Stimulated activated naive CD8-positive, alpha-beta T cell treated with anti-CD3 and anti-CD28 coated beads, Interleukin-15, Interleukin-2, amounts not matched to agents 100 ng/mL and 50 ng/mL, for 24 hours (primary cell): ENCODE data around the gene PIWIL4.

Experiments
- H3K27ac Mint-ChIP-seq: one replicate; pipeline ENCODE4 v1.8.0; 2021; ENCODE audit warnings: mild to moderate bottlenecking, mixed read lengths
- H3K27me3 Mint-ChIP-seq: one replicate; pipeline ENCODE4 v1.8.0; 2021; ENCODE audit warnings: mixed read lengths
- H3K36me3 Mint-ChIP-seq: one replicate; pipeline ENCODE4 v1.8.0; 2021; ENCODE audit warnings: low read depth, mixed read lengths
- H3K4me1 Mint-ChIP-seq: one replicate; pipeline ENCODE4 v1.8.0; 2021; ENCODE audit warnings: low read depth, mixed read lengths
- H3K4me3 Mint-ChIP-seq: one replicate; pipeline ENCODE4 v1.8.0; 2021; ENCODE audit warnings: mild to moderate bottlenecking, mixed read lengths
- H3K9me3 Mint-ChIP-seq: one replicate; pipeline ENCODE4 v1.8.0; 2021; ENCODE audit warnings: mixed read lengths

Gene PIWIL4

DNA sequence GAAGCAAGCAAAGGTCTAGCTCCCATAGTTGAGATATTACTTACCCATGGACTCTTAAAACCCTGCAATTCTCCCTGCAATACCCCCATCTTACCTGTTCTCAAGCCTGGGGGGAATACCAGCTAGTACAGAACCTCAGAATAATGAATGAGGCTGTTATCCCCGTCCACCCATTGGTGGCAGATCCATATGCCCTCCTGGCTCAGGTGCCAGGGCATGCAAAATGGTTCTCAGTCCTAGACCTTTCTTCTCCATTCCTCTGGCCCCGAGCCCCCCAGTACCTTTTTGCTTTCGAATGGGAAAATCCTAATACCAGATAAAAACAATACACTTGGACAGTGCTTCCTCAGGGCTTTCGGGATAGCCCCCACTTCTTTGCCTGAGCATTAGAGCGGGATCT lies 86.4 kb downstream of the PIWIL4 start:
- H3K27ac Mint-ChIP-seq = no peak overlapping the region
- H3K4me3 Mint-ChIP-seq = no peak overlapping the region
- no peaks in the 10 kb centered on the region for H3K36me3 Mint-ChIP-seq
- no peaks in the 10 kb centered on the region for H3K27me3 Mint-ChIP-seq
- H3K9me3 Mint-ChIP-seq = no peaks in the 10 kb centered on the region
- H3K4me1 Mint-ChIP-seq = no peaks in the 10 kb centered on the region

DNA sequence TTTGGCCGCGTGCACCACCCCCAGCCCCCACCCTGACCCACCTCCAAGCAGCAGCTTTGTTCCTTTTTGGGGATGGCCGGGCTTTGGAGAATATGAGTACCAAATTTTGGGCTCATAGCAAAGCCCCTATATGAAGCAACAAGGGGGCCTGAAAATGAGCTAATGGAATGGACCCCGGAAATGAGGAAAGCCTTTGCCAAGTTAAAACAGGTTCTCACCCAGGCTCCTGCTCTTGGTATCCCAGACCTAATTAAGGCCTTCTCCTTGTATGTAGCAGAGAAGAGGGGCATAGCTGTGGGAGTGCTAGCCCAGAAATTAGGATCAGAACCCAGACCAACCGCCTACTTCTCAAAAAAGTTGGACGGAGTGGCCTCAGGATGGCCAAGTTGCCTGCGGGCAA lies 87.0 kb downstream of the PIWIL4 start:
- Mint-ChIP-seq H3K4me3 (no peak overlapping the region), H3K27ac (no peak overlapping the region), H3K27me3 (peaks cover 3% of the 10 kb centered on the region), H3K36me3 (no peaks in the 10 kb centered on the region), H3K9me3 (no peaks in the 10 kb centered on the region), H3K4me1 (no peaks in the 10 kb centered on the region)

DNA sequence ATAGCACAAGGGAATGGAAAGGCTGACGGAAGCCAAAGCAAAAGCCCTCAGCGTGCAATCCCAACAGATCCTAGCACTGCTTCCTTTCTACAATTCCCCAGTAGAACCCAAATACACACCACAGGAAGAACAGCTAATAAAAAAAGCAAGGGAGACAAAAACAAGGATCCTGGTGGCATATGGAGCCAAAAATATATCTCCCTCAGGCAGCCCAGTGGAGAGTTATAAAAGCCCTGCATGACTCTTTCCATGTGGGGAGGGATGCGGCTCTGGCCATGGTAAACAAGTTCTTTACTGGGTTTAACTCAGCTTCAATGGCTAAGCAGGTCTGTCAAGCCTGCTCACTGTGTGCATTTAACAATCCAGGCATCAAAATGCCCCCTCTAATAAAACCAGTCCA lies 88.1 kb downstream of the PIWIL4 start:
- Mint-ChIP-seq H3K36me3 (no peaks in the 10 kb centered on the region), H3K27me3 (peaks cover 3% of the 10 kb centered on the region), H3K27ac (no peak overlapping the region), H3K9me3 (no peaks in the 10 kb centered on the region), H3K4me3 (no peak overlapping the region), H3K4me1 (no peaks in the 10 kb centered on the region)

DNA sequence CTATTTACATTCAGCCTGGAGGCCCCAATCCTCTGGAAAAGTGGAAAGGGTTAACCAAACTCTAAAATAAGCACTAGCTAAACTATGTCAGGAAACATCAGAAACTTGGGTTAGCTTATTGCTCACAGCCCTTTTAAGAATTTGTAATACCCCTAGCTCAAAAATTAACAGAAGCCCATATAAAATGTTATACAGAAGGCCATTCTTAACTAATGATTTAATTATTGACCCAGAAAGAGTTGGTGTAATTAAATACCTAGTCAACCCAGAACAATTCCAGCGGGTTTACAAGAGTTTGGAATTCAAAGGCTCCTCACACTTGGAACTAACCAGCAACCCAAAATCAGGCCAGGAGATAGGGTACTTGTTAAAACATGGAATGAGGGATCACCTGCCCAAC lies 88.8 kb downstream of the PIWIL4 start:
- H3K36me3 Mint-ChIP-seq = no peaks in the 10 kb centered on the region
- no peak overlapping the region for H3K27ac Mint-ChIP-seq
- no peaks in the 10 kb centered on the region for H3K4me1 Mint-ChIP-seq
- H3K9me3 Mint-ChIP-seq = no peaks in the 10 kb centered on the region
- peaks cover 6% of the 10 kb centered on the region for H3K27me3 Mint-ChIP-seq
- no peak overlapping the region for H3K4me3 Mint-ChIP-seq

DNA sequence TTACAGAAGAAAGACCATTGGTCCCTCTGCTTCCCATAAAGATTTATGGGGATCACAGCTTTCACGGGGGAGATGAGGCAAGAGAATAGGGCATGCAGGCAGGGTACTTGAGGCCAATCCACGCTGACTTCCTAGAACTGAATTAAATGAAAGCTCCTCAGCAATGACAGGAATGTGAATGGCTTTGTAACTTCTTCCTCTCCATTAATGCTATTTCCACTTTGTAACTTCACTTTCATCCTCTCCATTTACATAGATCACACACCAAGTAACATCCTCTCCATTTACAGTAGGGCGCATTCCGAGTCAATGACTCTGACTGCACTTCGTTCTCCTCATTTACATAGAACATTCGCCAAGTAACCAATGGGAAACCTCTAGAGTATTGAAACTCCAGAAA lies 89.8 kb downstream of the PIWIL4 start:
- Mint-ChIP-seq H3K36me3 (no peaks in the 10 kb centered on the region), H3K4me3 (no peak overlapping the region), H3K4me1 (no peaks in the 10 kb centered on the region), H3K9me3 (no peaks in the 10 kb centered on the region), H3K27me3 (peaks cover 6% of the 10 kb centered on the region), H3K27ac (no peak overlapping the region)

DNA sequence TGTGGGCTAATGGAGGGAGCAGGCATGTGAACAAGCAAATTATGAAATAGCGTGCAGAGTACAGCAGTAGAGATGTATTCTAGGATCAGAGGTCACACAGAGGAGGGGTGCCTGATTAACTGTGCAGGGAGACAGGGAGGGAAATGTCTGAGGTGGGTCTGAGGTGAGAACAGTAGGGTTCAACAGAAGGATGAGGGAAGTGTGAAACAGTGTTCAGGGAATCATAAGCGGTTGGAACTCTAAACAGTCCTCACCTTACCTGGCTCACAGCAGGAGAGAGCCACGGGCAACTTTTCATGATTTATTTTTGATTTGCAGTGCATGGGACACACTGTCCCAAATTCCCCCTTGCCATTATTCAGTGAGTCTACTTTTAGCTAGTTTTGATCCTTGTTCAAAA lies 90.5 kb downstream of the PIWIL4 start:
- no peak overlapping the region for H3K27ac Mint-ChIP-seq
- H3K4me1 Mint-ChIP-seq = no peaks in the 10 kb centered on the region
- no peaks in the 10 kb centered on the region for H3K9me3 Mint-ChIP-seq
- H3K4me3 Mint-ChIP-seq = no peak overlapping the region
- H3K36me3 Mint-ChIP-seq = no peaks in the 10 kb centered on the region
- peaks cover 6% of the 10 kb centered on the region for H3K27me3 Mint-ChIP-seq

DNA sequence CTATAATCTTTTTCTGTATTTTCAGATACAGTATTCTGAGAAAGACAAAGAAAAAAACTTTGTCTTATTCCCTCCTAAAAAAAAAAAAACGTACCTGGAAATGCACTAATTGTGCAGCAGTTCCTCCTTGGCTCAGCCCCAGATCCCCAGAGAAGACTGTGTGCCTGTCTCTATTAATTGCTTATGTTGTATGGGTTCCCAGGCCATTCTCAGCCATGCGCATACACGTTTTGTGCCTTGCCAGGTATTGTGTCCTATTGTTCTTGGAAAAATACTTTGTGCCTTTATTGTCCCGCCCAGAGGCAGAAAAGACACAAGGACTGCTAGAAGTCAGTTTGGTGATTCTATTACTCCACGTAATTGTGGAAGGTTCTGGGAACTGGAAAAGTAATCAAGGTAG lies 91.2 kb downstream of the PIWIL4 start:
- Mint-ChIP-seq H3K36me3 (no peaks in the 10 kb centered on the region), H3K27ac (no peak overlapping the region), H3K27me3 (peaks cover 6% of the 10 kb centered on the region), H3K4me1 (no peaks in the 10 kb centered on the region), H3K4me3 (no peak overlapping the region), H3K9me3 (no peaks in the 10 kb centered on the region)

DNA sequence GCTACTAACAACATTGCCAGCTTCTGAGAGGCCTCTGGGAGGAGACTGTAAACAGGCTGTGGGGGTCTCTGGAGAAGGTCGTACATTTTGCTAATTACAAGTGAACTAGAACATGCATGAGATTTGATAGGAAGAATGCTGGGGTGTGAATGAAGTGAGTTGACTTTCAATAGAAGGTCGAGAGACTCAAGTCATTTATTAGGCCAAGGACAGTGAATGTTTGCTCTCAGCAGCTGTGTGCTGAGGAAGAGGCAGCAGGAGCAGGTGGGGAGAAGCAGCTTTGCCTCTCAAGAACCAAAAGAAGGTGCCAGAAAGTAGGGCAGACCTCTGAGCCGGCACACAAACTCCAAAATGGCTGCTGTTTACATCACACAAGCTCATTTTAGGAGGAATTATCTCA lies 91.7 kb downstream of the PIWIL4 start:
- Mint-ChIP-seq H3K27me3 (peaks cover 6% of the 10 kb centered on the region), H3K27ac (no peak overlapping the region), H3K4me3 (no peak overlapping the region), H3K9me3 (no peaks in the 10 kb centered on the region), H3K4me1 (no peaks in the 10 kb centered on the region), H3K36me3 (no peaks in the 10 kb centered on the region)

DNA sequence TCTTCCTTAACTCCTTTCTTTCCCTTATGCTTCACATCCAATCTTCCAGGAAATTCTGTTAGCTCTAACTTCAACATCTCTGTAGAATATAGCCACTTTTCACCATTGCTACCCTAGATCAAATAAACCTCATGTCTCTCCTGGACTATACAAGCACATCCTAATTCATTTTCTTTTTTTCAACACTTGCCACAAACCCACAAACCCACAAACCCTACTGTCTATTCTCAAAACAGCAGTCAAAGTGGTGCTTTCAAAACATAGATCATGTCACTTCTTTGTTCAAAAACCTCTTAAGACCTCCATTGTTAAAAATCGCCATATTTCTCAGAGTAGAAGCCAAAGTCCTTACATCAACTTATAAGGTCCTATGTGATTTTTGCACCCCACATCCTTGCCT lies 94.3 kb downstream of the PIWIL4 start:
- Mint-ChIP-seq H3K9me3 (no peaks in the 10 kb centered on the region), H3K36me3 (no peaks in the 10 kb centered on the region), H3K4me1 (no peaks in the 10 kb centered on the region), H3K4me3 (no peak overlapping the region), H3K27me3 (peaks cover 6% of the 10 kb centered on the region), H3K27ac (no peak overlapping the region)

DNA sequence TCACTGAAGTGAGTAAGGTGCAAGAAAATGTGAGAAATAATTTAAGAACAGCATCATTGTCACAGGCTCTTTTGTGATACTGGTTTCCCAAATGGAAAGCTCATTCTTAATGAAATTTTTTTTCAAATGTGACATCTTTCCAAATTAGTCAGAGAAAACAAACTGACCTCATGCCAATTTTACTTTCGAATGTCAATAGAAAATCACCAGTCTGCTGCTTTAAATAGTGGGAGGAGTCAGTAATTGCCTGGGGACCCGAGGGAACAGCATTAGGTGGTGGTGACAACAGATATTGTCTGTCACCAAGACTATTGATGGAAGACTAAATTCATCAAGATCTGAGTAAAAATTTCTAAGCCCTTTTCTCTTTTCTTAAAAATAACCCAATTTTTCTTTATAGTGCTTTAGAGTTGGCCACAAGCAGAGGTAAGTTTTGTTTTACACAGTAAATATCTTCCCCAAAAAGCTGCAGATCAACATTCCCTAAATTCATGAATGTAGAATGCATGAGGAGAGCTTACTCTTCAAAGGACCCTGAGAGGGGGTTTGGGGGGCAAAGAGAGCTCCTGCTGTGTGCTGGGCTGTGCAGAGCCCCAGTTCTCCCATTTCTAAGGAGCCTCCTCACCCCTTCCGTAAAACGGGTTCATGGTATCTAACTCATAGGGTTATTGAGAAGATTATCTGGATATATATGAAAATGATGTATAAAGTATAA lies 95.1 kb downstream of the PIWIL4 start:
- no peaks in the 10 kb centered on the region for H3K36me3 Mint-ChIP-seq
- H3K4me3 Mint-ChIP-seq = no peak overlapping the region
- peaks cover 6% of the 10 kb centered on the region for H3K27me3 Mint-ChIP-seq

DNA sequence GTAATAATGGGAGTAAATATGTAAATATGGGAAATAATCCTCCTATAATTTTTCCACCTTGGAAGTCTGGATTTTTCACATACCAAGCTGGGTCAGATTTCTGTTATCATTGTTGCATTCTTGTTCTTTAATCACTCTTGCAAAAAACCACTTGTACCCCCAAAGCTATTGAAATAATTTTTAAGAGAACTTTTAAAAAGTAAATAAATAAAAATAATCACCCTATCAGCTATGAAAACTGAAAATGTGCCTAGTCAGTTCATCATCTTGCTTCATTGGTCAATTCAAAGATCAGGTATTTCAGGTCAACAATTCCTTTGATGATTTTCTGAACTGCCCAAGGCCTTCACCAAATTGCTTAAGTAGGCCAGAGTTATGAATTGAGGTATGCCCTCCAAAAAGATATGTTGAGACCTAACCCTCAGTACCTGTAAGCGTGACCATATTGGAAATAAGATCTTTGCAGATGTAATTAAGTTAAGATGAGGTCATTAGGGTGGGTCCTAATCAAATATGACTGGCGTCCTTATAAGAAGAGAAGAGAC lies 95.8 kb downstream of the PIWIL4 start:
- no peak overlapping the region for H3K4me3 Mint-ChIP-seq
- no peaks in the 10 kb centered on the region for H3K36me3 Mint-ChIP-seq
- no peak overlapping the region for H3K27ac Mint-ChIP-seq
- no peaks in the 10 kb centered on the region for H3K9me3 Mint-ChIP-seq
- peaks cover 6% of the 10 kb centered on the region for H3K27me3 Mint-ChIP-seq
- no peaks in the 10 kb centered on the region for H3K4me1 Mint-ChIP-seq

More for the DNA sequence above, 95.1 kb downstream of the PIWIL4 start:
- Mint-ChIP-seq H3K27ac (no peak overlapping the region), H3K4me1 (no peaks in the 10 kb centered on the region), H3K9me3 (no peaks in the 10 kb centered on the region)

DNA sequence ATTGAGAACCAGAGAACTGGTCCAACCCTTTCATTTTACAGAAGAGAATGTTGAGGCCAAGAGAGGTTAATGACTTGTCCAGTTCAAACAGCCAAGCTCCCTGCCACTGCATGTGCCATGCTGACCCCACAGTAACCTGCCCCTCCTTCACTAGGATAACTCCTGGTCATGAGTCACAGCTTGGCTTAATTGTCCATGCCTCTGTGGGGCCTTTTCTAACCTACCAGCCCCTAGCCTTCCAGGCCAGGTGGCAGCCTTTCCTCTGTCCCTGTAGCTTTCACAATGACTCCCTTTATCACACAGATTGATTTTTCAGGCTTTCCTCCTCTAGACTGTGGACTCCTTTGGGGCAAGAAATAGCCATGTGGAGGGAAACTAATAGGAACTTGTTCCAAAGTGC lies 97.2 kb downstream of the PIWIL4 start:
- Mint-ChIP-seq H3K4me1 (no peaks in the 10 kb centered on the region), H3K4me3 (no peak overlapping the region), H3K36me3 (no peaks in the 10 kb centered on the region), H3K27me3 (peaks cover 3% of the 10 kb centered on the region), H3K9me3 (no peaks in the 10 kb centered on the region), H3K27ac (no peak overlapping the region)

DNA sequence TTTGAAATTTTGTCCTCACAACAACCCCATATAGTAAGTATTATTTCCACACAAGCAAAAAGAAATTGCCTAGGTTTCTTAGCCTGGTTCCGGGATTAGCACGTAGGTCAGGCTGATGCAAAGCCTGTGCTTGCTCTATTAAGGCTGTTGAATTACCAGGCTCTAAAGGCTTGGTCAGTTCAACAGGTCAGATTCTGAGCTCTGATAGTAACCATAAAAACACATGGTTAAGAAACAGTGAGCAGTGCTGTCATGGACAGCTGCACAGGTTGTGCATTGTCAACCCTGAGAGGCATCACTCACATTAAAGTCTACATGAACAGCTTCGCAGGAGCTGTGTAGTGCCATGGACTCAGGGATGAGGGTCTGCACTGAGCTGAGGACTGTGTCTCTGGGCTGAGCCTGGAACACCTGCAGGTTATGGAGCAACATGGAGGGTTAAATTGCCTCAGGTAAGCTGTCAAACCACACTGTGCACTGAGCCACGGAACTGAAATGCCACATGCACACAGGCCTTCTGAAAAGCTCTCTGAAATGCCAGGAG lies 98.0 kb downstream of the PIWIL4 start:
- no peaks in the 10 kb centered on the region for H3K9me3 Mint-ChIP-seq
- H3K27ac Mint-ChIP-seq = no peak overlapping the region
- H3K4me3 Mint-ChIP-seq = no peak overlapping the region
- peaks cover 3% of the 10 kb centered on the region for H3K27me3 Mint-ChIP-seq
- H3K36me3 Mint-ChIP-seq = no peaks in the 10 kb centered on the region
- H3K4me1 Mint-ChIP-seq = no peaks in the 10 kb centered on the region

DNA sequence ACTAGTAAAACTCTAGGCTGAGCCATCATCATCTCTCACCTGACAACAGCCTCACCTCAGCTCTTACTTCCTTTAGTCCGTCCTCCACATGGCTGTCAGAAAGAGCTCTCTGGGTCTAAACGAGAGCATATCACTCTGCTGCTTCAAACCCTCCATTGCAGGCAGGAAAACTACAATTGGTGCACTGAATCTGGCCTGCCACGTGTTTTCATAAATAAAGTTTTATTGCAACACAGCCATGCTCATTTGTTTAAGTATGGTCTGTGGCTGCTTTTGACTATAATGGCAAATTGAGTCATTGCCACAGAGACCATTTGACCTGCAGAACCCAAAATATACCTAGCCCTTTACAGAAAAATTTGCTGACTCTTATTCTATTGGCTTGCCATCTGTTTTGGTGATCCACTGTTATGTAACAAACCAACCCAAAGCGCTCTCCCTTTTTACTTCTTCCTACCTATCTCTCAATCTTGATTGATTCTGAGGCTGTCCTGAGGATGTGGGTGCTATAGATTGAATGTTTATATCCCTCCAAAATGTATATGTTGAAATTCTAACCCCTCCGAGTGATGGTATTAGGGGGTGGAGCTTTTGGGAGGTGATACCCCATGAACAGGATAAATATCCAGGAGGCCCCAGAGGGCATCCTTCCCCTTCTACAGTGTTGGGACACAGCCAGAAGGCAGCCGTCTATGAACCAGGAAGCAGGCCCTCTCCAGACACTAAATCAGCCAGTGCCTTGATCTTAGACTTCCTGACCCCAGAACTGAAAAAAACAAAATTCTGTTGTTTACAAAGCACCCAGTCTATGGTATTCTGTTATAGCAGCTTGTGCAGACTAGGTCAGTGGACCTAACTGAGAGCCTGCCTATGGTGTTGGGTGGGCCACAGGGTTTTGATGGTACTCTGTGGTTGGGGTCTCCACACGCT lies 99.9 kb downstream of the PIWIL4 start:
- Mint-ChIP-seq H3K27me3 (no peaks in the 10 kb centered on the region), H3K36me3 (no peaks in the 10 kb centered on the region), H3K4me3 (no peak overlapping the region), H3K9me3 (no peaks in the 10 kb centered on the region), H3K27ac (no peak overlapping the region), H3K4me1 (no peaks in the 10 kb centered on the region)

DNA sequence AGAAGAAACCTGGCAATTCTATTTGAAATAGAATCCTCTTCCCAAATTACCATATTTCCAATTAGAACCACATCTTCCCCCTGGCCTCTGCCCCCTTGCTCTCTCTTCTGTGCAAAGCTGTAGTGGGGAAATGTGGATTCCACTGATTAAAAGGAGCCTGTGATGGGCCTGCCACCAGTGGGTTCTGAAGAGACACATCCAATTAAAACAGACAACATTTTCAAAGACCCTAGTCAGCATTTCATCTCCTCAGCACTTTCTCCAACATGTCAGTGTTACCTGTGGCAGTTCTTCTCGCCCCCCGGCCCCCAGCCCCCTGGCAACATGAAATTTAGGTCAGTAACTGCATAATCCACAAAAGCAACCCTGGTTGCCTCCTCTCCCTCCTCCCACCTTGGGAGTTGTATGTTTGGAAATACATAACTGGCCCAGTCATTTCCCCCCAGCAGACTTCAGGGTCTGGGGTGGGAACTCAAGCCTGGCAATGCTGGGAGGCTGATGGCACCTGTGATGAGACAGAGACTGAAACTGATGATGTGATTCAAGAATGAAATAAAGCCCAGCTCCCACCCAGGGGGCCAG lies 101.1 kb downstream of the PIWIL4 start:
- Mint-ChIP-seq H3K36me3 (no peaks in the 10 kb centered on the region), H3K27ac (no peak overlapping the region), H3K4me1 (no peaks in the 10 kb centered on the region), H3K4me3 (no peak overlapping the region), H3K9me3 (no peaks in the 10 kb centered on the region), H3K27me3 (no peaks in the 10 kb centered on the region)
